Activated CD8-positive, alpha-beta T cell treated with anti-CD3 and anti-CD28 coated beads for 36 hours (primary cell): ENCODE measurements around the gene RHEX. TPM values are rescaled to one million over a fixed set of nuclear protein-coding genes. Genes with fewer than 3 reads are reported as not detected.

Experiments
- ATAC-seq: fragments of 200-7000 bp; cut with Tn5 transposase; one replicate; pipeline ENCODE4 v1.10.0; 2021; ENCODE audit warnings: mild to moderate bottlenecking, moderate library complexity
- CTCF ChIA-PET: fragments of 350-600 bp; sonication (Branson Sonifier 250); formaldehyde crosslinking; loops from one replicate; lab custom pipeline; 2021; ENCODE audit warnings: antibody characterized with exemption; lab: Charles Lee
- POLR2A ChIA-PET: fragments of 350-600 bp; sonication (Branson Sonifier 250); formaldehyde crosslinking; loops from one replicate; lab custom pipeline; 2021; ENCODE audit warnings: antibody characterized with exemption; lab: Charles Lee
- DNase-seq: peaks from one replicate; pipeline ENCODE4 v3.0.0-alpha.2; 2020
- H3K27ac Mint-ChIP-seq: one replicate; pipeline ENCODE4 v1.8.0; 2021; ENCODE audit warnings: mild to moderate bottlenecking, mixed read lengths
- H3K27me3 Mint-ChIP-seq: one replicate; pipeline ENCODE4 v1.8.0; 2021; ENCODE audit warnings: mixed read lengths
- H3K36me3 Mint-ChIP-seq: one replicate; pipeline ENCODE4 v1.8.0; 2021; ENCODE audit warnings: low read depth, mixed read lengths
- H3K4me1 Mint-ChIP-seq: one replicate; pipeline ENCODE4 v1.8.0; 2021; ENCODE audit warnings: low read depth, mixed read lengths
- H3K4me3 Mint-ChIP-seq: one replicate; pipeline ENCODE4 v1.8.0; 2021; ENCODE audit warnings: mild to moderate bottlenecking, moderate library complexity, mixed read lengths
- H3K9me3 Mint-ChIP-seq: one replicate; pipeline ENCODE4 v1.8.0; 2021; ENCODE audit warnings: mixed read lengths
- CTCF ChIP-seq: fragments of 200-600 bp; IDR thresholded peaks from one replicate; pipeline ENCODE4 v1.8.0; 2022; ENCODE audit warnings: antibody characterized with exemption, mild to moderate bottlenecking
- intact Hi-C: fragments of 100-400 bp; cut with micrococcal nuclease; formaldehyde crosslinking; loops from one replicate; pipeline ENCODE4 v1.10.0; 2022
- total RNA-seq, 2 experiments: library from RNA; stranded (reverse); gene quantifications; one replicate each; pipeline ENCODE4 v1.2.3, GENCODE V29; 2021

Gene RHEX
- total RNA-seq, 2 experiments from 2014 or later: not detected

- ATAC-seq (no peak), DNase-seq (no peak)
- intact Hi-C loops: no loop called here
- H3K36me3 Mint-ChIP-seq: no peaks in the 10 kb centered on the region
- no peaks in the 10 kb centered on the region for H3K9me3 Mint-ChIP-seq
- no peak for TF ChIP-seq CTCF
- no peak overlapping the region for H3K27ac Mint-ChIP-seq
- peaks cover 8% of the 10 kb centered on the region for H3K4me1 Mint-ChIP-seq
- CTCF ChIA-PET: interaction anchor here (1.1 to 12.8 kb wide), 2 partner anchors 81 to 128 kb away, joined by 6 to 236 read pairs; no protein-coding TSS in a partner anchor
- H3K4me3 Mint-ChIP-seq: no peak overlapping the region
- H3K27me3 Mint-ChIP-seq: peaks cover 22% of the 10 kb centered on the region
- POLR2A ChIA-PET: no interaction called here
These were observed 59.8 kb downstream of the RHEX start for GRCh38 chr1:206112600-206113301.

GRCh38 chr1:206114692-206115640 is 62.0 kb downstream of the RHEX start:
- H3K27me3 Mint-ChIP-seq: peaks cover 35% of the 10 kb centered on the region
- intact Hi-C loops: no loop called here
- DNase-seq: no peak

GRCh38 chr1:206115791-206116190 is 62.8 kb downstream of the RHEX start:
- Mint-ChIP-seq H3K4me1 (peaks cover 11% of the 10 kb centered on the region), H3K4me3 (no peak overlapping the region), H3K36me3 (no peaks in the 10 kb centered on the region), H3K9me3 (peaks cover 1% of the 10 kb centered on the region), H3K27me3 (peaks cover 40% of the 10 kb centered on the region), H3K27ac (no peak overlapping the region)
- POLR2A ChIA-PET: no interaction called here
- no peak for DNase-seq
- CTCF ChIA-PET: interaction anchor here (1.0 to 1.3 kb wide), 2 partner anchors 10 to 85 kb away, joined by 3 read pairs; no protein-coding TSS in a partner anchor
- intact Hi-C loops: no loop called here
- TF ChIP-seq CTCF: no peak
- no peak for ATAC-seq

More at GRCh38 chr1:206114692-206115640, 62.0 kb downstream of the RHEX start:
- Mint-ChIP-seq H3K36me3 (no peaks in the 10 kb centered on the region), H3K4me1 (peaks cover 11% of the 10 kb centered on the region), H3K4me3 (no peak overlapping the region), H3K9me3 (peaks cover under 1% of the 10 kb centered on the region), H3K27ac (no peak overlapping the region)
- POLR2A ChIA-PET: no interaction called here
- TF ChIP-seq CTCF: no peak
- no peak for ATAC-seq
- CTCF ChIA-PET: interaction anchor here (1.0 to 1.3 kb wide), 3 partner anchors 9 to 138 kb away, joined by 3 read pairs; no protein-coding TSS in a partner anchor

GRCh38 chr1:206116191-206116872 is 63.4 kb downstream of the RHEX start:
- peaks cover 43% of the 10 kb centered on the region for H3K27me3 Mint-ChIP-seq
- no peaks in the 10 kb centered on the region for H3K36me3 Mint-ChIP-seq
- ATAC-seq (no peak), DNase-seq (no peak)
- intact Hi-C loops: no loop called here
- H3K27ac Mint-ChIP-seq: no peak overlapping the region
- POLR2A ChIA-PET: no interaction called here
- peaks cover 11% of the 10 kb centered on the region for H3K4me1 Mint-ChIP-seq
- TF ChIP-seq CTCF: no peak
- H3K4me3 Mint-ChIP-seq: no peak overlapping the region
- peaks cover 5% of the 10 kb centered on the region for H3K9me3 Mint-ChIP-seq
- CTCF ChIA-PET: interaction anchor here (1.3 kb wide), 1 partner anchor 86 kb away, joined by 3 read pairs; no protein-coding TSS in a partner anchor
